H1 (cell line): ENCODE results near the gene SLC6A2. TPM values are rescaled to one million over a fixed set of nuclear protein-coding genes. Genes with fewer than 3 reads are reported as not detected.

Experiments
- CTCF ChIA-PET: fragments of 300-600 bp; sonication (Branson Sonifier 250); formaldehyde crosslinking; loops from one replicate; lab custom pipeline; 2021; ENCODE audit not compliant: partially characterized antibody; lab: Charles Lee
- POLR2A ChIA-PET: fragments of 300-600 bp; sonication (Branson Sonifier 250); formaldehyde crosslinking; loops from one replicate; lab custom pipeline; 2021; ENCODE audit warnings: inconsistent platforms; ENCODE audit not compliant: partially characterized antibody; lab: Charles Lee
- DNase-seq, 2 experiments: peaks; one replicate each; pipeline versions ENCODE4 v3.0.0 to v3.0.0-alpha.2; 2010 to 2022; ENCODE audit warnings: low spot score in 2 of 2, low read depth in 1 of 2, mixed read lengths in 1 of 2
- FAIRE-seq: peaks from 2 replicates; lab custom pipeline; 2011; peaks lifted over from hg19 to GRCh38; lab: Jason Lieb, UNC
- H2AFZ ChIP-seq: 2 replicates; pipeline ENCODE4 v1.8.1; 2012; ENCODE audit warnings: low read length, inconsistent platforms
- H2AK5ac ChIP-seq: 2 replicates; pipeline ENCODE4 v1.6.1; 2013; ENCODE audit warnings: low read depth, low read length
- H2BK120ac ChIP-seq: replicated peaks from 2 replicates; pipeline ENCODE3; 2013; ENCODE audit warnings: low read depth, low read length, inconsistent platforms
- H2BK12ac ChIP-seq: 2 replicates; pipeline ENCODE4 v1.6.1; 2013; ENCODE audit warnings: low read depth, low read length
- H2BK15ac ChIP-seq: 2 replicates; pipeline ENCODE4 v1.6.1; 2013; ENCODE audit warnings: low read length
- H2BK20ac ChIP-seq: 2 replicates; pipeline ENCODE4 v1.6.1; 2013; ENCODE audit warnings: low read length
- H2BK5ac ChIP-seq: 2 replicates; pipeline ENCODE4 v1.6.1; 2013; ENCODE audit warnings: low read depth, low read length
- H3K14ac ChIP-seq: 2 replicates; pipeline ENCODE4 v1.6.1; 2013; ENCODE audit warnings: inconsistent platforms; ENCODE audit not compliant: insufficient read length
- H3K18ac ChIP-seq: 2 replicates; pipeline ENCODE4 v1.6.1; 2013; ENCODE audit warnings: low read length; ENCODE audit errors: extremely low read depth
- H3K23ac ChIP-seq: 2 replicates; pipeline ENCODE4 v1.6.1; 2013; ENCODE audit warnings: inconsistent platforms; ENCODE audit not compliant: insufficient read length
- H3K23me2 ChIP-seq: 2 replicates; pipeline ENCODE4 v1.6.1; 2013; ENCODE audit warnings: low read depth, low read length
- H3K27ac ChIP-seq: 2 replicates; pipeline ENCODE4 v1.6.1; 2011; ENCODE audit warnings: low read depth, low read length, inconsistent platforms
- H3K27me3 ChIP-seq, 4 experiments: replicated peaks in 1 of 4; 1 replicate in 1 of 4; 2 replicates in 3 of 4; pipeline versions ENCODE4 v1.6.1 to v1.8.1; 2011 to 2013; ENCODE audit warnings: low read length in 3 of 4, mild to moderate bottlenecking in 3 of 4, inconsistent platforms in 2 of 4, mixed read lengths in 2 of 4, moderate library complexity in 1 of 4; ENCODE audit not compliant: control insufficient read depth in 3 of 4, insufficient read depth in 3 of 4; ENCODE audit errors: extremely low read depth in 1 of 4
- H3K36me3 ChIP-seq, 4 experiments: 2 replicates each; pipeline versions ENCODE4 v1.6.1 to v1.8.1; 2011 to 2013; ENCODE audit warnings: mild to moderate bottlenecking in 4 of 4, low read length in 3 of 4, moderate library complexity in 2 of 4, control low read depth in 1 of 4, inconsistent platforms in 1 of 4; ENCODE audit not compliant: insufficient read depth in 4 of 4, control insufficient read depth in 2 of 4
- H3K4ac ChIP-seq: replicated peaks from 2 replicates; pipeline ENCODE3; 2013; ENCODE audit warnings: low read length, low read depth, mixed read lengths, inconsistent platforms; ENCODE audit not compliant: insufficient read length
- H3K4me1 ChIP-seq, 4 experiments: replicated peaks in 1 of 4; 1 replicate in 1 of 4; 2 replicates in 3 of 4; pipeline versions ENCODE4 v1.6.1 to v1.8.1; 2011 to 2013; ENCODE audit warnings: low read length in 3 of 4, inconsistent platforms in 2 of 4, mixed read lengths in 1 of 4; ENCODE audit not compliant: insufficient read depth in 4 of 4, control insufficient read depth in 3 of 4
- H3K4me2 ChIP-seq, 2 experiments: 2 replicates each; pipeline versions ENCODE4 v1.6.1 to v1.8.1; 2011 to 2013; ENCODE audit warnings: low read depth in 2 of 2, low read length in 2 of 2, control low read depth in 1 of 2, inconsistent platforms in 1 of 2, mild to moderate bottlenecking in 1 of 2; ENCODE audit not compliant: insufficient read depth in 1 of 2
- H3K4me3 ChIP-seq, 4 experiments: fragments of 200-600, 300-600 bp in 1 of 4; sonication (generic), shearing (Covaris generic), sonication (Bioruptor Twin) in 1 of 4; 2 replicates each; pipeline versions ENCODE4 v1.5.1 to v1.8.1; 2011 to 2016; ENCODE audit warnings: low read length in 4 of 4, low read depth in 3 of 4, control low read depth in 2 of 4, inconsistent platforms in 2 of 4, mild to moderate bottlenecking in 2 of 4, mixed read lengths in 1 of 4, moderate library complexity in 1 of 4; ENCODE audit not compliant: insufficient read depth in 2 of 4; ENCODE audit errors: extremely low read depth in 1 of 4
- H3K56ac ChIP-seq: replicated peaks from 2 replicates; pipeline ENCODE3; 2013; ENCODE audit warnings: low read depth, mild to moderate bottlenecking, mixed read lengths, low read length, inconsistent platforms; ENCODE audit not compliant: insufficient read length
- H3K79me1 ChIP-seq: 2 replicates; pipeline ENCODE4 v1.6.1; 2013; ENCODE audit warnings: low read depth, low read length, control low read depth
- H3K79me2 ChIP-seq, 2 experiments: 2 replicates each; pipeline versions ENCODE4 v1.6.1 to v1.8.1; 2012 to 2013; ENCODE audit warnings: low read length in 2 of 2, mild to moderate bottlenecking in 2 of 2, inconsistent platforms in 1 of 2; ENCODE audit not compliant: insufficient read depth in 2 of 2, control insufficient read depth in 1 of 2
- H3K9ac ChIP-seq, 4 experiments: replicated peaks in 1 of 4; 1 replicate in 1 of 4; 2 replicates in 3 of 4; pipeline versions ENCODE4 v1.6.1 to v1.8.1; 2011 to 2013; ENCODE audit warnings: low read depth in 3 of 4, low read length in 3 of 4, control low read depth in 2 of 4, mild to moderate bottlenecking in 2 of 4, moderate library complexity in 2 of 4, inconsistent platforms in 1 of 4; ENCODE audit errors: extremely low read depth in 1 of 4
- H3K9me3 ChIP-seq, 2 experiments: 2 replicates each; pipeline versions ENCODE4 v1.6.1 to v1.8.1; 2012 to 2013; ENCODE audit warnings: mild to moderate bottlenecking in 2 of 2, moderate library complexity in 2 of 2, control low read depth in 1 of 2, inconsistent platforms in 1 of 2, low read depth in 1 of 2, low read length in 1 of 2, mixed read lengths in 1 of 2; ENCODE audit not compliant: insufficient read depth in 2 of 2
- H4K20me1 ChIP-seq, 2 experiments: replicated peaks in 1 of 2; 2 replicates each; pipeline versions ENCODE3 to v1.8.1; 2011 to 2013; ENCODE audit warnings: inconsistent platforms in 2 of 2, low read length in 2 of 2, mild to moderate bottlenecking in 1 of 2; ENCODE audit not compliant: insufficient read depth in 2 of 2, control insufficient read depth in 1 of 2
- H4K5ac ChIP-seq: 2 replicates; pipeline ENCODE4 v1.6.1; 2013; ENCODE audit warnings: low read length, low read depth, mixed read lengths, inconsistent platforms; ENCODE audit not compliant: insufficient read length
- H4K8ac ChIP-seq: 2 replicates; pipeline ENCODE4 v1.8.0; 2013; ENCODE audit warnings: mild to moderate bottlenecking, moderate library complexity, low read length, inconsistent platforms; ENCODE audit not compliant: insufficient read depth; ENCODE audit errors: extremely low read depth
- H4K91ac ChIP-seq: replicated peaks from 2 replicates; pipeline ENCODE3; 2013; ENCODE audit warnings: low read length, mixed read lengths, inconsistent platforms; ENCODE audit not compliant: insufficient read length
- CHD1 ChIP-seq: IDR thresholded peaks from 2 replicates; pipeline ENCODE4 v1.6.1; 2012; ENCODE audit warnings: low read depth, low read length, improper control_type of control experiment
- CREB1 ChIP-seq: IDR thresholded peaks from 2 replicates; pipeline ENCODE4 v1.6.1; 2012; ENCODE audit warnings: inconsistent platforms
- GABPA ChIP-seq: IDR thresholded peaks from 2 replicates; pipeline ENCODE4 v1.6.1; 2011; ENCODE audit warnings: mild to moderate bottlenecking, low read length, moderate library complexity, borderline replicate concordance; ENCODE audit not compliant: insufficient read depth
- HDAC2 ChIP-seq, 2 experiments: fragments of 300-600 bp in 1 of 2; sonication (generic) in 1 of 2; IDR thresholded peaks; 2 replicates each; pipeline ENCODE4 v1.6.1; 2011 to 2012; ENCODE audit warnings: low read depth in 2 of 2, low read length in 2 of 2, mild to moderate bottlenecking in 2 of 2, moderate library complexity in 2 of 2, borderline replicate concordance in 1 of 2, inconsistent platforms in 1 of 2
- HDAC6 ChIP-seq: IDR thresholded peaks from one replicate; pipeline ENCODE4 v1.7.1; 2012; ENCODE audit warnings: low read depth, mild to moderate bottlenecking, inconsistent platforms, low read length, moderate library complexity
- MAX ChIP-seq: IDR thresholded peaks from 2 replicates; pipeline ENCODE4 v1.6.1; 2012; ENCODE audit warnings: inconsistent platforms
- RAD21 ChIP-seq, 2 experiments: IDR thresholded peaks in 1 of 2; conservative IDR thresholded peaks in 1 of 2; 2 replicates each; pipeline ENCODE4 v1.6.1; 2011; ENCODE audit warnings: low read depth in 2 of 2, low read length in 2 of 2, improper control_type of control experiment in 1 of 2, inconsistent platforms in 1 of 2, mild to moderate bottlenecking in 1 of 2, moderate library complexity in 1 of 2
- RFX5 ChIP-seq: IDR thresholded peaks from 2 replicates; pipeline ENCODE4 v1.6.1; 2011; ENCODE audit warnings: low read depth, low read length, improper control_type of control experiment, borderline replicate concordance
- SIX5 ChIP-seq: IDR thresholded peaks from 2 replicates; pipeline ENCODE4 v1.6.1; 2011; ENCODE audit warnings: mild to moderate bottlenecking, low read depth, low read length
- SP1 ChIP-seq: IDR thresholded peaks from 2 replicates; pipeline ENCODE4 v1.6.1; 2011; ENCODE audit warnings: low read depth, low read length
- SP2 ChIP-seq: IDR thresholded peaks from 2 replicates; pipeline ENCODE4 v1.6.1; 2012; ENCODE audit warnings: mild to moderate bottlenecking, low read length, inconsistent platforms
- SRF ChIP-seq: IDR thresholded peaks from 2 replicates; pipeline ENCODE4 v1.6.1; 2011; ENCODE audit warnings: mild to moderate bottlenecking, low read depth, low read length, moderate library complexity
- WGBS, 2 experiments: shearing (Covaris generic) in 1 of 2; methylation state at CpG; one replicate each; pipeline versions ENCODE4 v1.1.6 to v1.1.7; 2013 to 2015; ENCODE audit warnings: low lambda C conversion rate in 2 of 2, mixed read lengths in 2 of 2, inconsistent platforms in 1 of 2, low coverage in 1 of 2, missing lambda C conversion rate in 1 of 2; ENCODE audit not compliant: insufficient replicate concordance in 2 of 2, insufficient coverage in 1 of 2, insufficient read length in 1 of 2; ENCODE audit errors: extremely low coverage in 1 of 2, missing lambda C conversion rate in 1 of 2; 5-methylcytosine and 5-hydroxymethylcytosine counted together
- polyA plus RNA-seq, 7 experiments: library from polyadenylated mRNA; depleted of rRNA in 3 of 7; stranded (reverse) in 5 of 7; unstranded in 2 of 7; fragments of >200 nt in 5 of 7; fragments of 200-250 nt in 2 of 7; gene quantifications; 1 replicate in 5 of 7; 2 replicates in 1 of 7; 4 replicates in 1 of 7; pipeline versions ENCODE4 v1.2.1 to v1.2.3, GENCODE V29; 2011 to 2013; ENCODE audit warnings: missing spikeins in 2 of 7, mixed read lengths in 2 of 7
- total RNA-seq: library from RNA; stranded (reverse); fragmentation: NEBNext Ultra II Directional; extraction: Animal tissue kit (Norgen Biotek cat#: 25700); gene quantifications from 2 replicates; pipeline ENCODE4 v1.2.1, GENCODE V29; 2021

SLC6A2 gene
- total and polyA plus RNA-seq, 2 of the 8 experiments (the other 6 are each of a cell fraction or from before 2014, with no cell fraction given) = 0.35 TPM; not detected in 1

GRCh38 chr16:55665511-55665910 lies 9.7 kb downstream of the SLC6A2 start:
- ChIA-PET POLR2A (no interaction called here), CTCF (interaction anchor here (0.7 to 2.9 kb wide), 4 partner anchors 36 to 200 kb away, joined by 5 to 10 read pairs (median 6); no protein-coding TSS in a partner anchor)

More at GRCh38 chr16:55665511-55665910, 9.7 kb downstream of the SLC6A2 start:
- TF ChIP-seq RAD21 (IDR thresholded peaks at IDR 0.05 in 1 of 2, conservative IDR thresholded peaks at IDR 0.05 in 1 of 2; ENCODE audit: low read depth in 2 of 2, low read length in 2 of 2) = no peak
- no peak for TF ChIP-seq CHD1
- no peak for TF ChIP-seq SIX5
- no peak for TF ChIP-seq SP1
- no peak for TF ChIP-seq HDAC2 (IDR thresholded peaks at IDR 0.05; ENCODE audit: borderline replicate concordance in 1 of 2, low read depth in 2 of 2, low read length in 2 of 2)
- no peak for TF ChIP-seq GABPA
- no peak for TF ChIP-seq SP2
- TF ChIP-seq MAX = no peak
- no peak for TF ChIP-seq RFX5
- TF ChIP-seq HDAC6 = no peak
- TF ChIP-seq SRF = no peak
- TF ChIP-seq CREB1 = no peak
- H2AFZ ChIP-seq = no peak overlapping the region
- no peak overlapping the region for H2BK20ac ChIP-seq
- H3K9me3 ChIP-seq = no peaks in the 10 kb centered on the region
- peak overlapping the region; percentile 68; the same call in 1 of the 2 replicates for H2BK12ac ChIP-seq
- no peak overlapping the region for H2BK15ac ChIP-seq
- WGBS, 2 experiments = 87% methylated on average over 3 of the region's 3 CpGs; no CpG with 5 or more reads in 1 of the 2 experiments
- H2BK120ac ChIP-seq = no peak overlapping the region
- H3K18ac ChIP-seq = no peak overlapping the region
- H3K4me2 ChIP-seq = no peak overlapping the region
- no peaks in the 10 kb centered on the region for H3K79me1 ChIP-seq
- H4K20me1 ChIP-seq = no peaks in the 10 kb centered on the region
- H4K91ac ChIP-seq = no peak overlapping the region
- H3K4ac ChIP-seq = no peak overlapping the region
- no peak overlapping the region for H3K14ac ChIP-seq
- DNase-seq (no peak), FAIRE-seq (no peak)
- no peak overlapping the region for H3K4me3 ChIP-seq
- H3K27me3 ChIP-seq = 0 out of 7 replicates have a peak, but pooled peaks cover 0 to 4% (median under 1%) of the 10 kb centered on the region in 4 experiments
- H3K23ac ChIP-seq = no peak overlapping the region
- H3K23me2 ChIP-seq = no peaks in the 10 kb centered on the region; the same call in 1 of the 2 replicates
- H2AK5ac ChIP-seq = no peak overlapping the region
- no peak overlapping the region for H3K56ac ChIP-seq
- H3K36me3 ChIP-seq = no peaks in the 10 kb centered on the region
- H3K9ac ChIP-seq = no peak overlapping the region
- H3K79me2 ChIP-seq = no peaks in the 10 kb centered on the region
- peaks cover 2 to 11% (median 5%) of the 10 kb centered on the region in 4 experiments; a peak in 5 of 7 replicates for H3K4me1 ChIP-seq
- H4K5ac ChIP-seq = no peak overlapping the region
- H4K8ac ChIP-seq = no peak overlapping the region
- no peak overlapping the region for H2BK5ac ChIP-seq
- H3K27ac ChIP-seq = no peak overlapping the region
